Measurements from ENCODE around the gene RUSF1.

RUSF1 gene

DNA sequence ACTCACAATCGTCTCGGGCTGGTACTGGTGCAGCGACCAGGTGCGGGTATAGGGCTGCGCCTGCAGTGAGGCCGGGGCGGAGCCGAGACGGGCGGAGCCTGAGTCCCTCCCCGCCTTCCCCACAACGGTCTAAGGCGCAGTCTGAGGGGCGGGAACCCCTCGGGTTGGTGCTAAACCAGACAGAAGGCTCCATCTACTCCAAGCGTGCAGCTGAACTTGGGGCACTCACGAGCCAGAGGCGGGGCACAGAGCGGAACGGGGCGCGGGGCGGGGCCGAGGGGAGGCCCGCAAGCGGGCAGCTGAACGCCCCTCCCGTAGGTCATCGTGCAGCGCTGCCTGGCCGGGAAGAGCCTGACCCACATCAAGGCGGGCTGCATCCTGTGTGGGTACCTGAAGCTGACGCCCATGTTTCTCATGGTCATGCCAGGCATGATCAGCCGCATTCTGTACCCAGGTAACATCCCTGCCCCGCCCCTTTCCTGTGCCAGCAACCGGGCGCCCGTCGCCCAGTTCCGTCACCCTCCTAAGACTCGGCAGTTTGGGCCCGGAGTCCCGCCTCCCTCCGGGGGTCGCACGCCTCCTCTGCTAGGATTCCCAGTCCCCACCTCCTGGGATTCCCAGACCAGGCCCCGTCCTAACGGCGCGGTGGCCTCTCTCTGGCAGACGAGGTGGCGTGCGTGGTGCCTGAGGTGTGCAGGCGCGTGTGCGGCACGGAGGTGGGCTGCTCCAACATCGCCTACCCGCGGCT is 20.3 kb downstream of the RUSF1 start:
- no peak for DNase-seq (ENCODE audit: low spot score)

DNA sequence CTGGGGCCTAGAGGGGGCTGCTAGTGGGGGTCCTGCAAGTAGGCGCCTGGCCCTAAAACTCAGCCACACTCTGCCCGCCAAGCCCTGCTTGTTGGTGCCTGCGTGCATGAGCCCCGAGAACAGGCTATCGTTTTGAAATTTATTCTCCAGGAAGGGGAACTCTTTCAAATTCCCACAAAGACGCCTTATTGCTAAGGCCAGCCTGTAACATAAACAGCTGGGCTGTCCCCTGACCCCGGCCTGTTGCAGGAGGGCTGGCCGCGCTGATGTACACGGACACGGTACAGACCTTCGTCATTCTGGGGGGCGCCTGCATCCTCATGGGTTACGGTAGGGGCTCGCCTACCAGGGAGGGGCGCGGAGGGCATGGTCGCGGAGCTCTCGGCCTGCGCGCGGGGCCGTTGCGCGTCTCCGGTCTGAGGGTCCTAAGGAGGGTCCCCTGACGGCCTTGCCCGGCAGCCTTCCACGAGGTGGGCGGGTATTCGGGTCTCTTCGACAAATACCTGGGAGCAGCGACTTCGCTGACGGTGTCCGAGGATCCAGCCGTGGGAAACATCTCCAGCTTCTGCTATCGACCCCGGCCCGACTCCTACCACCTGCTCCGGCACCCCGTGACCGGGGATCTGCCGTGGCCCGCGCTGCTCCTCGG is 21.0 kb downstream of the RUSF1 start:
- no peak overlapping the region for H2BK15ac ChIP-seq (ENCODE audit: low read length)
- H4K8ac ChIP-seq (ENCODE audit: low read depth, low read length) = no peak overlapping the region
- H3K14ac ChIP-seq (ENCODE audit: low read length) = peak overlapping the region; percentile 89
- peak overlapping the region; percentile 84 for H3K4me2 ChIP-seq (ENCODE audit: insufficient read depth, low read length, poor library complexity, severe bottlenecking)
- H2BK5ac ChIP-seq (ENCODE audit: low read length) = peak overlapping the region; percentile 62
- peak overlapping the region; percentile 81 for H2AK5ac ChIP-seq (ENCODE audit: low read depth, low read length)
- peak overlapping the region; percentile 99 for H3K23ac ChIP-seq (ENCODE audit: low read depth, low read length, poor library complexity)
- no CpG with 5 or more reads among the region's 48 CpGs for WGBS, 2 donors (ENCODE audit: extremely low coverage in 2 of 2, insufficient read length in 2 of 2, insufficient replicate concordance in 1 of 2)
- peak overlapping the region; percentile 58 for H2BK12ac ChIP-seq (ENCODE audit: low read length)
- peaks cover 15 to 54% (median 19%) of the 10 kb centered on the region in 3 experiments for H3K27me3 ChIP-seq (ENCODE audit: control insufficient read depth in 3 of 3, insufficient read depth in 3 of 3, low read depth in 1 of 3, low read length in 3 of 3)
- no peak overlapping the region for H2BK120ac ChIP-seq (ENCODE audit: low read depth, low read length)
- peak overlapping the region; percentile 88 for H3K9ac ChIP-seq (ENCODE audit: low read depth, low read length, poor library complexity)
- H3K27ac ChIP-seq (replicated peaks; ENCODE audit: low read length) = no peak overlapping the region
- peak overlapping the region; percentile 90 for H3K18ac ChIP-seq (ENCODE audit: low read length)
- no peak for DNase-seq (ENCODE audit: low spot score)
- peaks cover 5 to 34% of the 10 kb centered on the region in 2 donors for H3K36me3 ChIP-seq (replicated peaks in 1 of 2; ENCODE audit: control insufficient read depth in 2 of 2, insufficient read depth in 2 of 2, low read length in 2 of 2)
- peak overlapping the region; percentile 37 for H3K4ac ChIP-seq (ENCODE audit: low read length)
- no peaks in the 10 kb centered on the region for H3K9me3 ChIP-seq (replicated peaks in 1 of 2; ENCODE audit: control insufficient read depth in 2 of 2, insufficient read depth in 1 of 2, low read depth in 1 of 2, low read length in 2 of 2)
- peaks cover 3% of the 10 kb centered on the region for H3K79me1 ChIP-seq (ENCODE audit: low read depth, low read length)
- no peak overlapping the region for H4K91ac ChIP-seq (ENCODE audit: low read depth, low read length, poor library complexity)
- H3K4me1 ChIP-seq (ENCODE audit: control insufficient read depth in 2 of 2, insufficient read depth in 1 of 2, low read depth in 1 of 2, low read length in 2 of 2) = peaks cover 4 to 11% of the 10 kb centered on the region in 2 donors
- H2AFZ ChIP-seq (ENCODE audit: low read length) = peak overlapping the region; percentile 79
- peak overlapping the region; percentile 28 to 55 for H3K4me3 ChIP-seq (ENCODE audit: low read length in 2 of 2)

More for the DNA sequence above, 20.3 kb downstream of the RUSF1 start:
- peaks cover 15 to 49% (median 19%) of the 10 kb centered on the region in 3 experiments for H3K27me3 ChIP-seq (ENCODE audit: control insufficient read depth in 3 of 3, insufficient read depth in 3 of 3, low read depth in 1 of 3, low read length in 3 of 3)
- peak overlapping the region; percentile 79 for H2AFZ ChIP-seq (ENCODE audit: low read length)
- H4K91ac ChIP-seq (ENCODE audit: low read depth, low read length, poor library complexity) = no peak overlapping the region
- H3K4me3 ChIP-seq (ENCODE audit: low read length in 2 of 2) = peak overlapping the region; percentile 28 to 55
- peaks cover 6 to 41% of the 10 kb centered on the region in 2 donors for H3K36me3 ChIP-seq (replicated peaks in 1 of 2; ENCODE audit: control insufficient read depth in 2 of 2, insufficient read depth in 2 of 2, low read length in 2 of 2)
- peak overlapping the region; percentile 20 for H3K4ac ChIP-seq (ENCODE audit: low read length)
- peak overlapping the region; percentile 94 for H2AK5ac ChIP-seq (ENCODE audit: low read depth, low read length)
- H4K8ac ChIP-seq (ENCODE audit: low read depth, low read length) = peak overlapping the region; percentile 83
- peak overlapping the region; percentile 84 for H3K4me2 ChIP-seq (ENCODE audit: insufficient read depth, low read length, poor library complexity, severe bottlenecking)
- peaks cover 4 to 11% of the 10 kb centered on the region in 2 donors for H3K4me1 ChIP-seq (ENCODE audit: control insufficient read depth in 2 of 2, insufficient read depth in 1 of 2, low read depth in 1 of 2, low read length in 2 of 2)
- peaks cover 3% of the 10 kb centered on the region for H3K79me1 ChIP-seq (ENCODE audit: low read depth, low read length)
- H3K9me3 ChIP-seq (replicated peaks in 1 of 2; ENCODE audit: control insufficient read depth in 2 of 2, insufficient read depth in 1 of 2, low read depth in 1 of 2, low read length in 2 of 2) = no peaks in the 10 kb centered on the region
- H3K18ac ChIP-seq (ENCODE audit: low read length) = peak overlapping the region; percentile 90
- H3K14ac ChIP-seq (ENCODE audit: low read length) = peak overlapping the region; percentile 100
- peak overlapping the region; percentile 99 for H3K23ac ChIP-seq (ENCODE audit: low read depth, low read length, poor library complexity)
- peak overlapping the region; percentile 88 for H3K9ac ChIP-seq (ENCODE audit: low read depth, low read length, poor library complexity)
- peak overlapping the region; percentile 96 for H2BK120ac ChIP-seq (ENCODE audit: low read depth, low read length)
- H2BK15ac ChIP-seq (ENCODE audit: low read length) = no peak overlapping the region
- no peak overlapping the region for H3K27ac ChIP-seq (replicated peaks; ENCODE audit: low read length)
- WGBS, 2 donors (ENCODE audit: extremely low coverage in 2 of 2, insufficient read length in 2 of 2, insufficient replicate concordance in 1 of 2) = no CpG with 5 or more reads among the region's 60 CpGs
- H2BK5ac ChIP-seq (ENCODE audit: low read length) = peak overlapping the region; percentile 62
- H2BK12ac ChIP-seq (ENCODE audit: low read length) = no peak overlapping the region

DNA sequence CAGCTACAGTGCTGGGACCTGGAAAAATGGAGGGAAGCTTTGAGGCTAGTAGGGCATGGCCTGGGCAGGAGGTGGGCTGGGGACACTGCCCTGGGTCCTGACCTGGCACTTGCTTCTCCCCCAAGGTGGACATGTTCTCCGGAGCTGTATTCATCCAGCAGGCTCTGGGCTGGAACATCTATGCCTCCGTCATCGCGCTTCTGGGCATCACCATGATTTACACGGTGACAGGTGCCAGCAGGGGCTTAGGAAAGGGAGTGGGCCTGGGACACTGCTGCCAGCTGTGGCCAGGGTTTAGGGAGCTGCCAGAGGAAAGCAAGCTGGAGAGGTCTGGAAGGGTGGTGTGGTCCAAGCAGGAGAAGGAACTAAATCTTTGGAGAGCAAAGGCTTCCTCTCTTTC is 22.1 kb downstream of the RUSF1 start:
- Histone ChIP-seq H3K79me1 (ENCODE audit: low read depth, low read length) (peaks cover 3% of the 10 kb centered on the region), H3K23ac (ENCODE audit: low read depth, low read length, poor library complexity) (no peak overlapping the region), H3K4me1 (ENCODE audit: control insufficient read depth in 2 of 2, insufficient read depth in 1 of 2, low read depth in 1 of 2, low read length in 2 of 2) (peaks cover 4 to 11% of the 10 kb centered on the region in 2 donors), H3K9ac (ENCODE audit: low read depth, low read length, poor library complexity) (no peak overlapping the region), H4K8ac (ENCODE audit: low read depth, low read length) (no peak overlapping the region), H3K36me3 (replicated peaks in 1 of 2; ENCODE audit: control insufficient read depth in 2 of 2, insufficient read depth in 2 of 2, low read length in 2 of 2) (peaks cover 2 to 26% of the 10 kb centered on the region in 2 donors), H4K91ac (ENCODE audit: low read depth, low read length, poor library complexity) (no peak overlapping the region), H2AK5ac (ENCODE audit: low read depth, low read length) (no peak overlapping the region), H3K27ac (replicated peaks; ENCODE audit: low read length) (no peak overlapping the region), H2BK15ac (ENCODE audit: low read length) (no peak overlapping the region), H3K9me3 (replicated peaks in 1 of 2; ENCODE audit: control insufficient read depth in 2 of 2, insufficient read depth in 1 of 2, low read depth in 1 of 2, low read length in 2 of 2) (peaks cover 0 to 2% of the 10 kb centered on the region in 2 donors), H3K27me3 (ENCODE audit: control insufficient read depth in 3 of 3, insufficient read depth in 3 of 3, low read depth in 1 of 3, low read length in 3 of 3) (peaks cover 15 to 59% (median 19%) of the 10 kb centered on the region in 3 experiments), H3K14ac (ENCODE audit: low read length) (no peak overlapping the region), H2BK5ac (ENCODE audit: low read length) (no peak overlapping the region), H2BK120ac (ENCODE audit: low read depth, low read length) (no peak overlapping the region), H3K18ac (ENCODE audit: low read length) (no peak overlapping the region), H2BK12ac (ENCODE audit: low read length) (no peak overlapping the region), H2AFZ (ENCODE audit: low read length) (no peak overlapping the region), H3K4ac (ENCODE audit: low read length) (no peak overlapping the region), H3K4me2 (ENCODE audit: insufficient read depth, low read length, poor library complexity, severe bottlenecking) (no peak overlapping the region), H3K4me3 (ENCODE audit: low read length in 2 of 2) (no peak overlapping the region)
- DNase-seq (ENCODE audit: low spot score) = no peak
- WGBS, 2 donors (ENCODE audit: extremely low coverage in 2 of 2, insufficient read length in 2 of 2, insufficient replicate concordance in 1 of 2) = no CpG with 5 or more reads among the region's 5 CpGs

DNA sequence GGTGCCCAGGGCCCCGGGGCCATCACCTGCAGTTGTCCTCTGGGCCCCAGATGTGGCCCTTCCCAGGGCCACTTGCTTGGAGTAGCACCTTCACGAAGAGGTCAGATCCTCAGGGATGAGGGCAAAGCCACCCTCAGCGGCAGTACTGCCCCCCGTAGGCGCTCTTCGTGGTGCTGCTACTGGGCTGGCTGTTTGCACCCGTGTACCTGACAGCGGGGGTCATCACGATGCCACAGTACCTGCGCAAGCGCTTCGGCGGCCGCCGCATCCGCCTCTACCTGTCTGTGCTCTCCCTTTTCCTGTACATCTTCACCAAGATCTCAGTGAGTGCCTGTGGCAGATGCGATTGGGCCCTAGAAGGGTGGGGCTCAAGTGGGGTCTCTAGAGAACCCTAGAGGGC is 22.6 kb downstream of the RUSF1 start:
- WGBS, 2 donors (ENCODE audit: extremely low coverage in 2 of 2, insufficient read length in 2 of 2, insufficient replicate concordance in 1 of 2) = no CpG with 5 or more reads among the region's 17 CpGs
- no peak overlapping the region for H3K9ac ChIP-seq (ENCODE audit: low read depth, low read length, poor library complexity)

More for the DNA sequence above, 22.6 kb downstream of the RUSF1 start:
- no peak overlapping the region for H3K18ac ChIP-seq (ENCODE audit: low read length)
- no peak overlapping the region for H2BK15ac ChIP-seq (ENCODE audit: low read length)
- DNase-seq (ENCODE audit: low spot score) = no peak
- H3K4ac ChIP-seq (ENCODE audit: low read length) = no peak overlapping the region
- H2AFZ ChIP-seq (ENCODE audit: low read length) = no peak overlapping the region
- H2BK5ac ChIP-seq (ENCODE audit: low read length) = no peak overlapping the region
- H3K36me3 ChIP-seq (replicated peaks in 1 of 2; ENCODE audit: control insufficient read depth in 2 of 2, insufficient read depth in 2 of 2, low read length in 2 of 2) = peaks cover 2 to 21% of the 10 kb centered on the region in 2 donors
- H4K91ac ChIP-seq (ENCODE audit: low read depth, low read length, poor library complexity) = no peak overlapping the region
- H3K79me1 ChIP-seq (ENCODE audit: low read depth, low read length) = peaks cover 3% of the 10 kb centered on the region
- no peak overlapping the region for H3K27ac ChIP-seq (replicated peaks; ENCODE audit: low read length)
- H3K23ac ChIP-seq (ENCODE audit: low read depth, low read length, poor library complexity) = no peak overlapping the region
- no peak overlapping the region for H4K8ac ChIP-seq (ENCODE audit: low read depth, low read length)
- peaks cover 15 to 64% (median 19%) of the 10 kb centered on the region in 3 experiments for H3K27me3 ChIP-seq (ENCODE audit: control insufficient read depth in 3 of 3, insufficient read depth in 3 of 3, low read depth in 1 of 3, low read length in 3 of 3)
- H3K14ac ChIP-seq (ENCODE audit: low read length) = no peak overlapping the region
- H3K4me3 ChIP-seq (ENCODE audit: low read length in 2 of 2) = no peak overlapping the region
- peaks cover 4 to 11% of the 10 kb centered on the region in 2 donors for H3K4me1 ChIP-seq (ENCODE audit: control insufficient read depth in 2 of 2, insufficient read depth in 1 of 2, low read depth in 1 of 2, low read length in 2 of 2)
- no peak overlapping the region for H2BK12ac ChIP-seq (ENCODE audit: low read length)
- no peak overlapping the region for H3K4me2 ChIP-seq (ENCODE audit: insufficient read depth, low read length, poor library complexity, severe bottlenecking)
- H3K9me3 ChIP-seq (replicated peaks in 1 of 2; ENCODE audit: control insufficient read depth in 2 of 2, insufficient read depth in 1 of 2, low read depth in 1 of 2, low read length in 2 of 2) = peaks cover 0 to 2% of the 10 kb centered on the region in 2 donors
- no peak overlapping the region for H2BK120ac ChIP-seq (ENCODE audit: low read depth, low read length)
- H2AK5ac ChIP-seq (ENCODE audit: low read depth, low read length) = no peak overlapping the region

Data from neuronal stem cell (in vitro differentiated cells).